Ovary (tissue), 9 donors: ENCODE measurements around the gene MS4A3. TPM values are rescaled to one million over a fixed set of nuclear protein-coding genes. Genes with fewer than 3 reads are reported as not detected.
"Not testable (repeated sequence)": the region's sequence is repeated elsewhere in the genome, so short reads cannot be mapped to it uniquely, and the experiment has no call there.

Experiments
- DNase-seq, 5 donors: peaks; one replicate each; pipeline ENCODE4 v3.0.0-alpha.2; 2019 to 2020
- H3K27ac ChIP-seq, 2 donors: fragments of 200-600 bp; one replicate each; pipeline versions ENCODE4 v1.5.1 to v1.8.0; 2019 to 2022
- H3K27me3 ChIP-seq: fragments of 200-600 bp; one replicate; pipeline ENCODE4 v1.8.0; 2022
- H3K36me3 ChIP-seq: fragments of 200-600 bp; sonication (generic); one replicate; pipeline ENCODE4 v1.5.1; 2019
- H3K4me1 ChIP-seq: one replicate; pipeline ENCODE4 v1.8.1; 2013; ENCODE audit warnings: mild to moderate bottlenecking, moderate library complexity; ENCODE audit not compliant: insufficient read depth
- H3K4me3 ChIP-seq: fragments of 200-600 bp; sonication (generic); one replicate; pipeline ENCODE4 v1.5.1; 2017
- H3K9me3 ChIP-seq, 2 donors: fragments of 200-600 bp in 1 of 2; sonication (generic) in 1 of 2; one replicate each; pipeline versions ENCODE4 v1.5.1 to v1.8.1; 2013 to 2019; ENCODE audit warnings: mild to moderate bottlenecking in 1 of 2, moderate library complexity in 1 of 2
- CTCF ChIP-seq, 3 donors: fragments of 450-650 bp in 2 of 3; fragments of 200-600 bp in 1 of 3; IDR thresholded peaks; one replicate each; pipeline versions ENCODE4 v1.5.1 to v1.8.0; 2016 to 2022; ENCODE audit warnings: antibody characterized with exemption in 3 of 3, mild to moderate bottlenecking in 1 of 3
- EP300 ChIP-seq: sonication (generic); formaldehyde crosslinking; IDR thresholded peaks from one replicate; pipeline ENCODE4 v1.6.1; 2017; ENCODE audit warnings: antibody characterized with exemption
- POLR2A ChIP-seq: fragments of 450-650 bp; IDR thresholded peaks from one replicate; pipeline ENCODE4 v1.6.1; 2017; ENCODE audit warnings: antibody characterized with exemption, mild to moderate bottlenecking, moderate library complexity
- WGBS, 3 donors: extraction: QIAGEN DNeasy Blood & Tissue Kit in 1 of 3; methylation state at CpG; one replicate each; pipeline versions ENCODE4 v1.1.5 to v1.1.7; 2013 to 2017; 5-methylcytosine and 5-hydroxymethylcytosine counted together
- intact Hi-C, 4 donors: fragments of 100-400 bp; cut with DNase I; formaldehyde crosslinking; loops; one replicate each; pipeline versions ENCODE4 v1.11.0 to v1.15.1; 2022 to 2023
- polyA plus RNA-seq, 2 donors: library from polyadenylated mRNA; stranded (reverse); fragments of 200-250 nt in 1 of 2; fragments of 350-450 nt in 1 of 2; fragmentation: Illumina TruSeq in 1 of 2; extraction: RNeasy Lipid Tissue Mini Kit (QIAGEN cat#74804) in 1 of 2; gene quantifications; one replicate each; pipeline ENCODE4 v1.2.3, GENCODE V29; 2013 to 2014
- total RNA-seq, 7 donors: library from RNA; depleted of rRNA in 2 of 7; stranded (reverse); fragments of >200 nt in 2 of 7; fragmentation: NEBNext Ultra II Directional in 3 of 7; extraction: Animal tissue kit (Norgen Biotek cat#: 25700) in 3 of 7; gene quantifications; one replicate each; pipeline versions ENCODE4 v1.1.0 to v1.2.4, GENCODE V29; 2016 to 2023
- donor health status: DM: no; HTN: no; CAD: no; lungs with moderate emphysema.
- donor health status: DM: no; HTN: no; CAD: no.
- donor health status: Bipolar disorder and iron deficiency.
- donor health status: DM: yes; HTN: yes; CAD: no.
- donor health status: DM: no; HTN: no; CAD: no.
- donor health status: DM: yes; HTN: yes; CAD: no.

MS4A3 gene
- total and polyA plus RNA-seq, 9 donors, result not detected

- no peak for DNase-seq
- no peak overlapping the region for H3K4me3 ChIP-seq
- no peaks in the 10 kb centered on the region for H3K36me3 ChIP-seq
- no peaks in the 10 kb centered on the region for H3K4me1 ChIP-seq
- intact Hi-C loops, result no loop called here
- no peaks in the 10 kb centered on the region for H3K27me3 ChIP-seq
- H3K27ac ChIP-seq, result no peak overlapping the region
- 88 to 97% (median 95%) methylated on average over 1 of the region's 1 CpG for WGBS, 3 donors
- TF ChIP-seq EP300 (no peak), POLR2A (no peak), CTCF (IDR thresholded peaks at IDR 0.05) (no peak)
- H3K9me3 ChIP-seq, result no peaks in the 10 kb centered on the region
Measured at GRCh38 chr11:60097189-60097588, 40.7 kb downstream of the MS4A3 start.

GRCh38 chr11:60098508-60098907, 42.0 kb downstream of the MS4A3 start:
- no peaks in the 10 kb centered on the region for H3K4me1 ChIP-seq
- DNase-seq, result no peak
- intact Hi-C loops, result no loop called here
- H3K9me3 ChIP-seq, result no peaks in the 10 kb centered on the region
- TF ChIP-seq EP300, result no peak
- H3K27ac ChIP-seq, result no peak overlapping the region
- H3K4me3 ChIP-seq, result no peak overlapping the region
- H3K36me3 ChIP-seq, result no peaks in the 10 kb centered on the region
- H3K27me3 ChIP-seq, result no peaks in the 10 kb centered on the region

- Histone ChIP-seq H3K36me3 (no peaks in the 10 kb centered on the region), H3K9me3 (no peaks in the 10 kb centered on the region), H3K27ac (no peak overlapping the region), H3K4me3 (no peak overlapping the region), H3K27me3 (no peaks in the 10 kb centered on the region), H3K4me1 (no peaks in the 10 kb centered on the region)
- WGBS, 3 donors, result 91 to 95% (median 93%) methylated on average over 1 of the region's 1 CpG
- no peak for DNase-seq
- intact Hi-C loops, result no loop called here
- TF ChIP-seq POLR2A (no peak), CTCF (IDR thresholded peaks at IDR 0.05) (no peak), EP300 (no peak)
Measured at GRCh38 chr11:60100516-60100915, 44.1 kb downstream of the MS4A3 start.

GRCh38 chr11:60101368-60101767, 44.9 kb downstream of the MS4A3 start:
- H3K4me1 ChIP-seq, intact Hi-C loops, H3K36me3 ChIP-seq, H3K27me3 ChIP-seq, H3K4me3 ChIP-seq, H3K9me3 ChIP-seq, H3K27ac ChIP-seq, DNase-seq: not testable (repeated sequence)
- 93% methylated on average over 11 of the region's 11 CpGs for WGBS, 3 donors

- 89 to 92% (median 90%) methylated on average over 8 of the region's 8 CpGs for WGBS, 3 donors
- H3K27me3 ChIP-seq, H3K4me3 ChIP-seq, H3K9me3 ChIP-seq, DNase-seq, H3K36me3 ChIP-seq, H3K27ac ChIP-seq, intact Hi-C loops, H3K4me1 ChIP-seq: not testable (repeated sequence)
Measured at GRCh38 chr11:60104471-60105115, 48.1 kb downstream of the MS4A3 start.

GRCh38 chr11:60108631-60109030, 52.2 kb downstream of the MS4A3 start:
- WGBS, 3 donors, result 91 to 98% (median 95%) methylated on average over 5 of the region's 5 CpGs
- H3K9me3 ChIP-seq, H3K36me3 ChIP-seq, intact Hi-C loops, H3K4me1 ChIP-seq, H3K4me3 ChIP-seq, H3K27me3 ChIP-seq, H3K27ac ChIP-seq, DNase-seq: not testable (repeated sequence)
